ENCODE measurements around the gene OVCA2.

Gene OVCA2

DNA sequence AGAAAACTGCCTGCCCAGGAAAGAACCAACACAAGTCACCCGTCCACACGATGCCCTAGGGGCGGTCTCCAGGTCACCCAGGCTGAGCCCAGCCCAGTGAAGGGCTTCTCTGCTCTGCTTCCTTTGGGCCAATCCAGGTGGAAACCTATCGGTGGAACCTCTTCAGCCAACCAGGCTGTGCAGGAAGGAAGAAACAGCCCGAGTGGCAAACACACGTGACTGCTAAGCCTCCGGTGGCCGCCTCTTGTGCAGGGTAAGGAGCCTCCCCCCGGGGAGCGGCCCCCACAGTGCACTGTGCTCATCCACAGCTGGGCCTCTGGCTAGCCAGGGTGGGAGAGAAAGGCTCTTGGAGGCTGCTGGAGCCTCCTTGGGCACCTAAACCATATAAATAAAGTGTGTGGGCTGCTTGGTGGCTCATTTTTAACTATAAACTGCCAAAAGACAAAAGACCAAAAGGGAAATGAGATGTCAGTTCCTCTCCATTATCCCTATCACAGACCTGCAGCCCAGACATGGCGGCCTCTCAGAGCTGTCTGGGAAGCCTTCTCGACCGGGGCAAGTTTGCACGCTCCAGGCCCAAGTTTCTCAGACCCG, 19.1 kb upstream of the OVCA2 start:
- TF ChIP-seq, protein P1, sequence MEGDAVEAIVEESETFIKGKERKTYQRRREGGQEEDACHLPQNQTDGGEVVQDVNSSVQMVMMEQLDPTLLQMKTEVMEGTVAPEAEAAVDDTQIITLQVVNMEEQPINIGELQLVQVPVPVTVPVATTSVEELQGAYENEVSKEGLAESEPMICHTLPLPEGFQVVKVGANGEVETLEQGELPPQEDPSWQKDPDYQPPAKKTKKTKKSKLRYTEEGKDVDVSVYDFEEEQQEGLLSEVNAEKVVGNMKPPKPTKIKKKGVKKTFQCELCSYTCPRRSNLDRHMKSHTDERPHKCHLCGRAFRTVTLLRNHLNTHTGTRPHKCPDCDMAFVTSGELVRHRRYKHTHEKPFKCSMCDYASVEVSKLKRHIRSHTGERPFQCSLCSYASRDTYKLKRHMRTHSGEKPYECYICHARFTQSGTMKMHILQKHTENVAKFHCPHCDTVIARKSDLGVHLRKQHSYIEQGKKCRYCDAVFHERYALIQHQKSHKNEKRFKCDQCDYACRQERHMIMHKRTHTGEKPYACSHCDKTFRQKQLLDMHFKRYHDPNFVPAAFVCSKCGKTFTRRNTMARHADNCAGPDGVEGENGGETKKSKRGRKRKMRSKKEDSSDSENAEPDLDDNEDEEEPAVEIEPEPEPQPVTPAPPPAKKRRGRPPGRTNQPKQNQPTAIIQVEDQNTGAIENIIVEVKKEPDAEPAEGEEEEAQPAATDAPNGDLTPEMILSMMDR (IDR thresholded peaks at IDR 0.05; ENCODE audit: low read depth, low read length, missing control alignments), result no peak
- no peak for DNase-seq (ENCODE audit: extremely low read depth, low read depth)
- no peak overlapping the region for H3K4me3 ChIP-seq (replicated peaks; ENCODE audit: low read depth, low read length)

DNA sequence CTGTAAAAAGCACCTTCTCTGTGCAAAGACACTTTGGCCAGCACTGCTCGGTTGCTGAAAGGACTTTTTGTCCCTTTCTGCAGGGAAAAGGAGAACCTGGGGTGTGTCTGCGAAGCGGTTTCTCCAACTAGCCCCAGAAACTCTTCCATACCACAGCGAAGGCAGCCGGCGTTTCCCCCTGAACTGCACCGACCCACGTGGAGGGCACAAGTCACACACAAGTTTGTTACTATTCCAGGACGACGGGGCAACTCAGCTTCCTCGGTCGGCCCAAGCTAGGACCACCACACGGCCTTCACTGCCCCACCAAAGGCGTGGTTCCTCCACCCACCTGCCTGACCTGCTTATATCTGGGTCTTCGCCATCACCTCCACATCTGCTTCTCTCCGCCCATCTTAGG, 18.6 kb upstream of the OVCA2 start:
- TF ChIP-seq, protein P1 (IDR thresholded peaks at IDR 0.05; ENCODE audit: low read depth, low read length, missing control alignments), result no peak
- H3K4me3 ChIP-seq (replicated peaks; ENCODE audit: low read depth, low read length), result no peak overlapping the region
- no peak for DNase-seq (ENCODE audit: extremely low read depth, low read depth)

DNA sequence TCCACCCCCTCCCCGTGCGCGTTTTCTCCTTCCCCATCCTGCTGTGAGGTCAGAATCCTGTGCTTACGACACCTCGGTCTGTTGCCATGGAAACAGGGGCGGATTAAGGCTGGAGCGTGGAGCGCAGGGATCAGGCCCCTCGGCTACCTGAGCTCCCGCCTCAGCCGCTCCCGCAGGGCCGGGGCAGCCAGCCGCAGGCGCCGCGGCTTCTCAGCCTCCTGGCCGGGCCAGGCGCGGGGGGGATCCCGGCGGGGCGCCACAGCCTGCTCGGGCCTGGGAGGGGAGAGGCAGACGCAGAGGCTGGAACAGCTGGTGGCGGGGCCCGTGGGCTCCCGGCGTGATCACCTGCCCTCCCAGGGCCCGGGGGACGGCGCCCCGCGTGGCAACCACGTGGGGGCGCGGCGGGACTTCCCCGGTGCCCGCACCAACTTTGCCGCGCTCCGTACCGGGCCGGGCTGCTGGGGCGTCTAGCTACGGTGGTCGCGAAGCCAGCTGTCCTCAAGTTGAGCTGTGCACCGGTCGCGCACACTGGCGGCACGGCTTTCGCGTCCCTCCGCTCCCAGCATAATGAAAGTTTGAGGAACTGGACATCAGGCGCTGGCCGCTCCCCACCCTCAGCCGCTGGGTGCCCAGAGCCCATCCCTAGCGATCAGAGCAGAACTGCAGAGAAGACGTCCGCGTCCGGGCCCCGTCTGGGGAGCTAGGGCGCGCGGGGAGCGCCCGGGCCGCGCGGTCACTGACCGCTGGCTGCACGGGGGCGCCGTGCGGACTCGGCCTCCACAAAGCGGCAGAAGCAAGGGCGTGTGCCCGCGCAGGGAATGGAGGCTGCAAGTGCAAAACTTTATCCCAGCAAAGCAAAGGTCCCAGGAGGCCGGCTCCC, 17.9 kb upstream of the OVCA2 start:
- TF ChIP-seq, protein P1 (IDR thresholded peaks at IDR 0.05; ENCODE audit: low read depth, low read length, missing control alignments), result no peak
- H3K4me3 ChIP-seq (replicated peaks; ENCODE audit: low read depth, low read length), result peak overlapping the region; percentile 47
- DNase-seq (ENCODE audit: extremely low read depth, low read depth), result no peak

DNA sequence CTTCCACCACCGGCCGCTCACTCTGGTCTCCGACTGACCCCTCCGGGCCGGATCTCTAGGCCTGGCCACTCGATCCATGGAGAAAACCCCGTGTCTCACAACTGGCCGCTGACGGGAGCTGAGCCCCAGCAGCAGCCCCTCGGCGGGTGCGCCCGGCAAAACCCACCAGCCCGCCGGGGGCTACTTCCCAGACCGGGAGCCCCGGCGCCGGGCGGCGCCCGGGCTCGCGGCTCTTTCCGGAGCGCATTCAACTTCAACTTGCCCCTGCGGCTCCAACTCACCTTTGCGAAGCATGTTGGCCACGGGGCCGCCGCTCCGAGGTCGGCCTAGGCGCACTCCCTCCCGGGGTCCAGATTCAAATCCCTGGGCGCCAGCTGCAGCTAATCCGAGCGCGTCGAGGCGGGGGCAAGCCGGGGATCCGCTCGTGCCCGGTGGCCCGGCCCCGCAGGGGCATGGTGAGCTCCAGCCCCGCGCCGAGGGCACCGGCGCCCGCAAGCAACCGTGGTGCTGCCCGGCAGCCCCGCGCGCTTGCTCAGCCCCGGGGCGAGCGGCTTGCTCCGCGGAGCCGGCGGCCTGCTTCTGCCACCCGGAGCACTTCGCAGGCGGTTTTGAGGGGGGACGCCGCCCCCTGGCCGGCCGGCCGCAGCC, 17.1 kb upstream of the OVCA2 start:
- H3K4me3 ChIP-seq (replicated peaks; ENCODE audit: low read depth, low read length), result peak overlapping the region; percentile 47
- TF ChIP-seq, protein P1 (IDR thresholded peaks at IDR 0.05; ENCODE audit: low read depth, low read length, missing control alignments), result no peak
- no peak for DNase-seq (ENCODE audit: extremely low read depth, low read depth)

DNA sequence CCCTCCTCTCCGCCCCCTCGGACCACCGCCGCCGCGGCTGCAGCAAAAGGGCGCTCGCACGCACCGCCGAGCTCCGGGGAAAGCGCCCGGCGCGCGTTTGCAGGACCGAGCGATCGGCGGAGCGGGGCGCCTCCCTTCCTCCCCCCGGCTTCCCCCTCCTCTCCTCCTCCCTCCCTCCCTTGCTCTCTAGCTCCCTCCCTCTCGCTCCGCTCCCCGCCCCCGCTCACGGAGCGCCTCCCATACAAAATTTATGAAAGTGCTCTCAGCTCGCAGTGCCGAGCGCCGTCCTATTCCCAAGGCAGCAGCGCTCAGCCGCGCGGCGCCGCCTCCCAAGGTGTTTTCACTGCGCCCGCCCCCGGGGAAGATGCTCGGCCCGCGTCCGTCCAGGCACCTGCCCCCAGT, 16.6 kb upstream of the OVCA2 start, which contains the start of gene RTN4RL1:
Gene RTN4RL1 (minus strand): TSS at position 115 of the 402 bp plus-strand sequence. CDS start 469 bp downstream, outside the sequence.
- no peak for DNase-seq (ENCODE audit: extremely low read depth, low read depth)
- TF ChIP-seq, protein P1 (IDR thresholded peaks at IDR 0.05; ENCODE audit: low read depth, low read length, missing control alignments), result no peak

DNA sequence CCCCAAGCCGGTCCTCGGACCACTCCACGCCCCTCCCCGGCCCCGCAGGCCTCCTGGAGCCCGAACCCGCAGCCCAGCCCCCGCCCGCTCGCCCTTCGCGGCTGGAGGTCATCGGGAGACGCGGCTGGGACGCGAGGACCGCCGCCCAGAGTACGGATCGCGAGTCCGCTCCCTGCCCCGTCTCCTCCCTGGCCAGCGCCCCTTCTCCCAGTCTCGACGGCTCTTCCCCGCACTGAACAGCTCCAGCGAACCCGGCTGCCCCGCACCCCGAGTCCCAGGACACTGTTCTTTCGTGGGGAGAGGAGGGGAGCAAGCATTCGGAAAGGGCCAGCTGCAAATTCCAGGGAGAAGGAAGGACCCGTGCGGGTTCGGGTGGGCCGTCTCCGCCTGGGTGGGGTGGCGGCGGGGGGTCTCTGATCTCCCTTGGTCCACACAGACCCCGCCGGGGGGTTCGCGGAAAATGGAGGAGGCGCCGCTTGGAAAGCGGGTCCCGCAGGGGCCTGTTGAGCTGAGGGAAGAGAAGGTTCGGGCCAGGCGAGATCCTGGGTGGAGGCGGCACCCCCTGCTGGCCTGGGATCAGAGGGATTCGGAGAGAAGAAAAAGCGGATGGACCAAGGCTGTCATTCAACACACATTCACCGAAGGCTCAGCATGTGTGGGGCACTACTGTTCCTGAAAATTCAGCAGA, 16.1 kb upstream of the OVCA2 start:
- DNase-seq (ENCODE audit: extremely low read depth, low read depth), result no peak
- TF ChIP-seq, protein P1 (IDR thresholded peaks at IDR 0.05; ENCODE audit: low read depth, low read length, missing control alignments), result peak; percentile 83
- H3K4me3 ChIP-seq (replicated peaks; ENCODE audit: low read depth, low read length), result peak overlapping the region; percentile 47

More for the DNA sequence above, 16.6 kb upstream of the OVCA2 start, which contains the start of gene RTN4RL1:
- peak within 1 kb of the TSS; percentile 47 for H3K4me3 ChIP-seq (replicated peaks; ENCODE audit: low read depth, low read length)
